ENCODE data around the gene RRM1. TPM values are rescaled to one million over a fixed set of nuclear protein-coding genes. Genes with fewer than 3 reads are reported as not detected.

Gene RRM1
- total and polyA plus RNA-seq, 2 of the 13 experiments (the other 11 are each of a cell fraction or from before 2014, with no cell fraction given) = 17.3 to 108 TPM

- TF ChIP-seq ZNF543 (CRISPR knock-in tag; IDR thresholded peaks at IDR 0.05) = 0 out of 2 replicates have a peak, but pooled peaks have one; percentile 3
- TF ChIP-seq ZFP41 (CRISPR knock-in tag; IDR thresholded peaks at IDR 0.05; ENCODE audit: borderline replicate concordance) = no peak
These were observed 866 bp upstream of the RRM1 start (continued) for GRCh38 chr11:4093519-4094347.

DNA sequence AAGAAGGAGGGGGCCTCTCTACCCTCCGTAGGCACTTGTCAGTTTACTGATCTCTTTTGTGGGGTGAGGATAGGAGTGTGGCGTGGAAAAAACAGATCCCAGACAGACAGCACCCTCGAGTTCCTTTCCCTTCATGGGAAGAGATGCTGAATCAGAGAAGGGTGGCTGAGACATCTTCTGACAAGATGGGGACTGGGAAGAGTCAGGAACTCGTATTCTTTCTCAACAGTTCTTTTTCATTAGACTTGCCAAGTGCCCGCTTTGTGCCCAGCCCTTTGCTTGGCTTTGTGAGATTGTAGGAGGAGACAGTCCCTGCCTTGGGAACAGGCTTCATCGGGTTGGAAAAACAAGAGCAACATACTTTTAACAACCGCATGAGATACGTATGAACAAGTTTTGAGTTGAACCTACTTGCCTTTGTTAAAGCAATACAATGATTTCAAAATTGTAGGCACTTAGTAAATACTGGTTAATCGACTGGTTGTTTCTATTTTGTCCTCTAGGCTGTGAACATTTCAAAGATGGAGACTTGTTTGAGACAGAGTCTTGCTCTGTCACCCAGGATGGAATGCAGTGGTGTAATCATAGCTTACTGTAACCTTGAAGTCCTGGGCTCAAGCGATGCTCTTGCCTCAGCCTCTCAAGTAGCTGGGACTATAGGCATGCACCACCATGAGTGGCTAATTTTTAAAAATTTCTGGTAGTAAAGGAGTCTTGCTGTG is 1.1 kb downstream of the RRM1 start:
- in situ Hi-C loops (cut with HindIII; ENCODE audit: extremely low pct_ligation_motif_present, low pct_unique_long_range_greater_than_20kb) (no loop called here), intact Hi-C loops (cut with micrococcal nuclease; ENCODE audit: unreplicated experiment) (no loop called here)
- Histone ChIP-seq H3K27me3 (ENCODE audit: control insufficient read depth in 1 of 2, insufficient read depth in 2 of 2, low read length in 2 of 2) (no peaks in the 10 kb centered on the region), H3K27ac (ENCODE audit: extremely low read length, insufficient read depth, low read length) (peak overlapping the region; percentile 84), H3K79me2 (ENCODE audit: insufficient read depth, low read length) (peaks cover 36% of the 10 kb centered on the region), H3K9ac (ENCODE audit: insufficient read depth, low read depth, low read length) (peak overlapping the region; percentile 84), H3K4me3 (replicated peaks in 1 of 3; ENCODE audit: insufficient read depth in 1 of 3, low read depth in 2 of 3, low read length in 3 of 3) (peak overlapping the region; percentile 77 to 99 (median 85); a peak in 5 of 6 replicates), H3K36me3 (replicated peaks in 1 of 2; ENCODE audit: control insufficient read depth in 1 of 2, insufficient read depth in 2 of 2, low read length in 2 of 2) (peaks cover 0 to 1% of the 10 kb centered on the region in 2 experiments; a peak in 2 of 5 replicates), H4K20me1 (ENCODE audit: insufficient read depth, low read length) (no peaks in the 10 kb centered on the region), H2AFZ (ENCODE audit: low read length) (no peak overlapping the region), H3K4me2 (ENCODE audit: low read depth, low read length) (peak overlapping the region; percentile 84), H3K9me3 (ENCODE audit: low read length) (no peaks in the 10 kb centered on the region), H3K4me1 (ENCODE audit: insufficient read depth, low read length) (peaks cover 40% of the 10 kb centered on the region)
- TSS peak; percentile 72 for BruUV-seq (replicated peaks)
- DNase-seq (ENCODE audit: low spot score) (peak; percentile 44), ATAC-seq (peak; percentile 7; the same call in 1 of the 3 replicates), FAIRE-seq (peak; percentile 26)
- POLR2A ChIA-PET = no interaction called here
- 15% methylated on average over 10 of the region's 10 CpGs for WGBS (ENCODE audit: low lambda C conversion rate)
- CTCF ChIA-PET (ENCODE audit: low intra/inter-chr PET ratio, low total read pairs) = no interaction called here
- TF ChIP-seq MYPOP (CRISPR knock-in tag; IDR thresholded peaks at IDR 0.05) = no peak
- TF ChIP-seq EZH2 (conservative IDR thresholded peaks at IDR 0.05; ENCODE audit: low read depth, low read length) = no peak
- no peak for TF ChIP-seq CC2D1A (CRISPR knock-in tag; IDR thresholded peaks at IDR 0.05)
- no peak for TF ChIP-seq ZNF746 (CRISPR knock-in tag; IDR thresholded peaks at IDR 0.05)
- TF ChIP-seq, protein P1, sequence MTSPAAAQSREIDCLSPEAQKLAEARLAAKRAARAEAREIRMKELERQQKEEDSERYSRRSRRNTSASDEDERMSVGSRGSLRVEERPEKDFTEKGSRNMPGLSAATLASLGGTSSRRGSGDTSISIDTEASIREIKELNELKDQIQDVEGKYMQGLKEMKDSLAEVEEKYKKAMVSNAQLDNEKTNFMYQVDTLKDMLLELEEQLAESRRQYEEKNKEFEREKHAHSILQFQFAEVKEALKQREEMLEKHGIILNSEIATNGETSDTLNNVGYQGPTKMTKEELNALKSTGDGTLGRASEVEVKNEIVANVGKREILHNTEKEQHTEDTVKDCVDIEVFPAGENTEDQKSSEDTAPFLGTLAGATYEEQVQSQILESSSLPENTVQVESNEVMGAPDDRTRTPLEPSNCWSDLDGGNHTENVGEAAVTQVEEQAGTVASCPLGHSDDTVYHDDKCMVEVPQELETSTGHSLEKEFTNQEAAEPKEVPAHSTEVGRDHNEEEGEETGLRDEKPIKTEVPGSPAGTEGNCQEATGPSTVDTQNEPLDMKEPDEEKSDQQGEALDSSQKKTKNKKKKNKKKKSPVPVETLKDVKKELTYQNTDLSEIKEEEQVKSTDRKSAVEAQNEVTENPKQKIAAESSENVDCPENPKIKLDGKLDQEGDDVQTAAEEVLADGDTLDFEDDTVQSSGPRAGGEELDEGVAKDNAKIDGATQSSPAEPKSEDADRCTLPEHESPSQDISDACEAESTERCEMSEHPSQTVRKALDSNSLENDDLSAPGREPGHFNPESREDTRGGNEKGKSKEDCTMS (CRISPR knock-in tag; conservative IDR thresholded peaks at IDR 0.05) = no peak
- TF ChIP-seq, protein P2, sequence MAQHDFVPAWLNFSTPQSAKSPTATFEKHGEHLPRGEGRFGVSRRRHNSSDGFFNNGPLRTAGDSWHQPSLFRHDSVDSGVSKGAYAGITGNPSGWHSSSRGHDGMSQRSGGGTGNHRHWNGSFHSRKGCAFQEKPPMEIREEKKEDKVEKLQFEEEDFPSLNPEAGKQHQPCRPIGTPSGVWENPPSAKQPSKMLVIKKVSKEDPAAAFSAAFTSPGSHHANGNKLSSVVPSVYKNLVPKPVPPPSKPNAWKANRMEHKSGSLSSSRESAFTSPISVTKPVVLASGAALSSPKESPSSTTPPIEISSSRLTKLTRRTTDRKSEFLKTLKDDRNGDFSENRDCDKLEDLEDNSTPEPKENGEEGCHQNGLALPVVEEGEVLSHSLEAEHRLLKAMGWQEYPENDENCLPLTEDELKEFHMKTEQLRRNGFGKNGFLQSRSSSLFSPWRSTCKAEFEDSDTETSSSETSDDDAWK (CRISPR knock-in tag; IDR thresholded peaks at IDR 0.05) = no peak
- TF ChIP-seq FOSL2 (CRISPR knock-in tag; IDR thresholded peaks at IDR 0.05) = no peak
- no peak for TF ChIP-seq ZNF775 (CRISPR knock-in tag; IDR thresholded peaks at IDR 0.05; ENCODE audit: borderline replicate concordance)
- no peak for TF ChIP-seq ZNF709 (CRISPR knock-in tag; IDR thresholded peaks at IDR 0.05)
- TF ChIP-seq CCDC6 (CRISPR knock-in tag; IDR thresholded peaks at IDR 0.05) = 0 out of 2 replicates have a peak, but pooled peaks have one; percentile 0
- 0 out of 2 replicates have a peak, but pooled peaks have one; percentile 0 for TF ChIP-seq CEBPB (IDR thresholded peaks at IDR 0.05; ENCODE audit: borderline replicate concordance, low read depth, low read length)

Data from HepG2 (cell line).